GM12878 (cell line): ENCODE measurements around the gene COL15A1. TPM values are rescaled to one million over a fixed set of nuclear protein-coding genes. Genes with fewer than 3 reads are reported as not detected.

Experiments
- ATAC-seq: fragments of 200-7000 bp; cut with Tn5 transposase; 3 replicates; pipeline ENCODE4 v1.9.1; 2020; ENCODE audit warnings: mild to moderate bottlenecking, moderate library complexity
- BruUV-seq: library from RNA; stranded (reverse); fragments of 400-500 nt; replicated peaks from 2 replicates; lab custom pipeline; 2021; lab: Mats Ljungman, UMichigan
- CTCF ChIA-PET: fragments of 300-600 bp; sonication (Branson Sonifier 250); formaldehyde crosslinking; extraction: SDS; loops from one replicate; lab custom pipeline; 2021; ENCODE audit warnings: inconsistent platforms; lab: Yijun Ruan, JAX
- POLR2A ChIA-PET: fragments of 350-600 bp; formaldehyde crosslinking; extraction: SDS; loops from one replicate; lab custom pipeline; 2021; ENCODE audit warnings: inconsistent platforms; lab: Charles Lee
- RAD21 ChIA-PET: fragments of 300-600 bp; sonication (Branson Sonifier 250); formaldehyde crosslinking; loops from one replicate; lab custom pipeline; 2023; ENCODE audit warnings: antibody characterized with exemption; ENCODE audit not compliant: unreplicated experiment; lab: Charles Lee
- SMC1A ChIA-PET: fragments of 300-600 bp; sonication (Branson Sonifier 250); formaldehyde crosslinking; loops from one replicate; lab custom pipeline; 2023; ENCODE audit not compliant: unreplicated experiment, uncharacterized antibody; lab: Charles Lee
- DNase-seq: peaks from one replicate; pipeline ENCODE4 v3.0.0-alpha.2; 2011; ENCODE audit warnings: low read depth, low spot score
- FAIRE-seq: peaks from 3 replicates; lab custom pipeline; 2011; peaks lifted over from hg19 to GRCh38; lab: Jason Lieb, UNC
- H2AFZ ChIP-seq: 2 replicates; pipeline ENCODE4 v1.6.0; 2011; ENCODE audit warnings: low read depth, low read length, control low read depth; ENCODE audit not compliant: control insufficient read depth
- H3K27ac ChIP-seq: 2 replicates; pipeline ENCODE4 v1.5.1; 2011; ENCODE audit warnings: control low read depth; ENCODE audit not compliant: control insufficient read depth, insufficient read depth
- H3K27me3 ChIP-seq, 2 experiments: replicated peaks in 1 of 2; 2 replicates each; pipeline versions ENCODE4 v1.6.0 to v1.6.1; 2011; ENCODE audit warnings: low read length in 1 of 2; ENCODE audit not compliant: control insufficient read depth in 2 of 2, insufficient read depth in 2 of 2
- H3K36me3 ChIP-seq, 2 experiments: 2 replicates each; pipeline ENCODE4 v1.5.1; 2011; ENCODE audit warnings: low read length in 1 of 2; ENCODE audit not compliant: control insufficient read depth in 2 of 2, insufficient read depth in 2 of 2
- H3K4me1 ChIP-seq: 2 replicates; pipeline ENCODE4 v1.6.1; 2011; ENCODE audit warnings: mild to moderate bottlenecking, low read length, moderate library complexity, mixed read lengths; ENCODE audit not compliant: control insufficient read depth, insufficient read depth
- H3K4me2 ChIP-seq: 2 replicates; pipeline ENCODE4 v1.6.0; 2011; ENCODE audit warnings: control low read depth; ENCODE audit not compliant: control insufficient read depth, insufficient read depth
- H3K4me3 ChIP-seq: fragments of 200-600 bp; sonication (generic); 2 replicates; pipeline ENCODE4 v1.5.1; 2016
- H3K79me2 ChIP-seq: 2 replicates; pipeline ENCODE4 v1.6.0; 2011; ENCODE audit warnings: low read length; ENCODE audit not compliant: control insufficient read depth, insufficient read depth
- H3K9ac ChIP-seq: 2 replicates; pipeline ENCODE4 v1.8.0; 2011; ENCODE audit warnings: low read length, control low read depth, mixed read lengths; ENCODE audit not compliant: control insufficient read depth, insufficient read depth
- H3K9me3 ChIP-seq: replicated peaks from 3 replicates; pipeline ENCODE4 v1.5.1; 2011; ENCODE audit warnings: mild to moderate bottlenecking, low read length; ENCODE audit not compliant: control insufficient read depth, insufficient read depth
- H4K20me1 ChIP-seq: 2 replicates; pipeline ENCODE4 v1.6.0; 2011; ENCODE audit not compliant: control insufficient read depth, insufficient read depth
- ATF7 ChIP-seq: fragments of 450-650 bp; IDR thresholded peaks from 2 replicates; pipeline ENCODE4 v1.6.1; 2016; ENCODE audit warnings: low read depth, mild to moderate bottlenecking
- BRCA1 ChIP-seq: IDR thresholded peaks from 2 replicates; pipeline ENCODE4 v1.6.1; 2011; ENCODE audit warnings: low read depth, low read length, improper control_type of control experiment
- DPF2 ChIP-seq: fragments of 450-650 bp; IDR thresholded peaks from 2 replicates; pipeline ENCODE4 v1.6.1; 2017; ENCODE audit warnings: mild to moderate bottlenecking
- FOS ChIP-seq: IDR thresholded peaks from 3 replicates; pipeline ENCODE4 v1.6.1; 2011; ENCODE audit warnings: borderline replicate concordance; ENCODE audit not compliant: insufficient read length; ENCODE audit errors: extremely low read depth
- JUNB ChIP-seq: IDR thresholded peaks from 2 replicates; pipeline ENCODE4 v1.6.1; 2016; ENCODE audit warnings: antibody characterized with exemption, mild to moderate bottlenecking
- JUND ChIP-seq: IDR thresholded peaks from 2 replicates; pipeline ENCODE4 v1.6.1; 2012; ENCODE audit warnings: low read depth, mild to moderate bottlenecking, low read length, improper control_type of control experiment, moderate library complexity
- KDM1A ChIP-seq: fragments of 200-600 bp; sonication (generic); IDR thresholded peaks from 2 replicates; pipeline ENCODE4 v1.6.1; 2016; ENCODE audit warnings: borderline replicate concordance
- NKRF ChIP-seq: fragments of 450-650 bp; conservative IDR thresholded peaks from 2 replicates; pipeline ENCODE4 v1.6.1; 2017; ENCODE audit warnings: mild to moderate bottlenecking, moderate library complexity
- SKIL ChIP-seq: fragments of 450-650 bp; IDR thresholded peaks from 2 replicates; pipeline ENCODE4 v1.6.1; 2017; ENCODE audit warnings: mild to moderate bottlenecking, low read depth, inconsistent platforms; ENCODE audit not compliant: poor library complexity, severe bottlenecking
- ZBTB11 ChIP-seq: fragments of 450-650 bp; formaldehyde crosslinking; IDR thresholded peaks from 2 replicates; pipeline ENCODE4 v1.5.0; 2022; ENCODE audit warnings: mild to moderate bottlenecking, missing genetic modification characterization
- ZNF592 ChIP-seq: fragments of 450-650 bp; IDR thresholded peaks from 2 replicates; pipeline ENCODE4 v1.6.1; 2017; ENCODE audit warnings: mild to moderate bottlenecking, moderate library complexity
- WGBS: methylation state at CpG from one replicate; pipeline ENCODE4 v1.1.6; 2016; ENCODE audit warnings: low lambda C conversion rate; ENCODE audit not compliant: insufficient replicate concordance, insufficient coverage; ENCODE audit errors: missing lambda C conversion rate; 5-methylcytosine and 5-hydroxymethylcytosine counted together
- in situ Hi-C: fragments of 300-500 bp; cut with MboI; formaldehyde crosslinking; loops from 9 replicates; pipeline ENCODE4 v1.14.3; 2018; ENCODE audit warnings: mixed read lengths
- intact Hi-C: fragments of 100-400 bp; cut with micrococcal nuclease; formaldehyde crosslinking; loops from one replicate; pipeline ENCODE4 v1.14.2; 2022; ENCODE audit not compliant: unreplicated experiment
- polyA plus RNA-seq, 11 experiments: library from polyadenylated mRNA; depleted of rRNA in 4 of 11; unstranded in 6 of 11; stranded (reverse) in 5 of 11; fragments of >200 nt; fragmentation: Nextera tagmentation in 4 of 11; fragmentation: Illumina TruSeq in 1 of 11; extraction: Ambion mirVana in 4 of 11; extraction: Trizol in 1 of 11; gene quantifications; 1 replicate in 1 of 11; 2 replicates in 10 of 11; pipeline versions ENCODE4 v1.2.1 to v1.2.3, GENCODE V29; 2011 to 2016; ENCODE audit warnings: inconsistent platforms in 2 of 11, missing spikeins in 2 of 11, low read depth in 1 of 11
- total RNA-seq, 4 experiments: library from RNA; depleted of rRNA in 3 of 4; stranded (reverse); fragments of >200 nt in 3 of 4; fragmentation: Illumina TruSeq in 1 of 4; extraction: Trizol in 1 of 4; gene quantifications; 2 replicates each; pipeline versions ENCODE4 v1.2.1 to v1.2.3, GENCODE V29; 2013 to 2021

Gene COL15A1
- total and polyA plus RNA-seq, 10 of the 15 experiments (the other 5 are each of a cell fraction or from before 2014, with no cell fraction given): 0.01 to 0.28 (median 0.06) TPM; not detected in 2

GRCh38 chr9:99031319-99031718 is 87.6 kb downstream of the COL15A1 start (continued):
- TF ChIP-seq SKIL (no peak), ZBTB11 (no peak), JUND (no peak), FOS (no peak)

- Histone ChIP-seq H3K9ac (no peak overlapping the region), H4K20me1 (no peaks in the 10 kb centered on the region), H3K4me3 (no peak overlapping the region), H3K9me3 (no peaks in the 10 kb centered on the region), H3K79me2 (no peaks in the 10 kb centered on the region), H3K36me3 (no peaks in the 10 kb centered on the region), H2AFZ (no peak overlapping the region), H3K27me3 (peaks cover 0 to 5% of the 10 kb centered on the region in 2 experiments; a peak in 1 of 4 replicates), H3K4me1 (no peaks in the 10 kb centered on the region; the same call in 1 of the 2 replicates), H3K4me2 (no peak overlapping the region), H3K27ac (no peak overlapping the region)
- POLR2A ChIA-PET: no interaction called here
- DNase-seq (no peak), ATAC-seq (no peak), FAIRE-seq (no peak)
- RAD21 ChIA-PET: no interaction called here
- intact Hi-C loops: no loop called here
- SMC1A ChIA-PET: interaction anchor here (1.4 kb wide), 1 partner anchor 27 kb away, joined by 4 read pairs; no protein-coding TSS in a partner anchor
- in situ Hi-C loops: no loop called here
- whole genome bisulfite sequencing: 64% methylated on average over 5 of the region's 5 CpGs
- CTCF ChIA-PET: no interaction called here
- BruUV-seq: no TSS peak
- TF ChIP-seq KDM1A (no peak), ZNF592 (no peak), NKRF (no peak), BRCA1 (no peak), DPF2 (no peak), ATF7 (no peak), JUNB (no peak)
Observed at GRCh38 chr9:99031994-99032393, 88.3 kb downstream of the COL15A1 start.
